Pancreas (tissue), 10 donors: ENCODE data around the gene GTPBP1. TPM values are rescaled to one million over a fixed set of nuclear protein-coding genes. Genes with fewer than 3 reads are reported as not detected.

Source experiments
- ATAC-seq, 4 donors: fragments of 200-7000 bp; cut with Tn5 transposase; one replicate each; pipeline versions ENCODE4 v1.8.0 to v1.9.1; 2020; ENCODE audit warnings: mild to moderate bottlenecking in 4 of 4, moderate library complexity in 4 of 4
- DNase-seq, 6 donors: peaks; one replicate each; pipeline ENCODE4 v3.0.0-alpha.2; 2020
- FAIRE-seq: peaks from 2 replicates; lab custom pipeline; 2012; peaks lifted over from hg19 to GRCh38; lab: Jason Lieb, UNC
- H3K27ac ChIP-seq, 4 donors: fragments of 200-600 bp; sonication (generic); 1 replicate in 3 of 4; 2 replicates in 1 of 4; pipeline versions ENCODE4 v1.5.0 to v1.8.0; 2020
- H3K27me3 ChIP-seq, 4 donors: fragments of 200-600 bp; one replicate each; pipeline ENCODE4 v1.8.0; 2021
- H3K36me3 ChIP-seq, 3 donors: fragments of 200-600 bp; sonication (generic) in 1 of 3; one replicate each; pipeline versions ENCODE4 v1.5.0 to v1.8.0; 2020 to 2021
- H3K4me1 ChIP-seq, 3 donors: fragments of 200-600 bp; one replicate each; pipeline ENCODE4 v1.8.0; 2021
- H3K4me3 ChIP-seq, 4 donors: fragments of 200-600 bp; sonication (generic) in 2 of 4; one replicate each; pipeline versions ENCODE4 v1.5.0 to v1.8.0; 2020 to 2021
- H3K9me3 ChIP-seq, 4 donors: fragments of 200-600 bp; one replicate each; pipeline ENCODE4 v1.8.0; 2021
- WGBS, 2 donors: extraction: QIAGEN DNeasy Blood & Tissue Kit; methylation state at CpG; one replicate each; pipeline ENCODE4 v1.1.7; 2013; 5-methylcytosine and 5-hydroxymethylcytosine counted together
- intact Hi-C, 3 donors: fragments of 100-400 bp; cut with DNase I; formaldehyde crosslinking; loops; one replicate each; pipeline versions ENCODE4 v1.11.1 to v1.14.2; 2022
- polyA plus RNA-seq, 2 donors: library from polyadenylated mRNA; stranded (reverse); fragments of 200-250 nt; gene quantifications; one replicate each; pipeline ENCODE4 v1.2.3, GENCODE V29; 2013
- total RNA-seq, 6 donors: library from RNA; stranded (reverse); fragmentation: NEBNext Ultra II Directional in 4 of 6; extraction: Animal tissue kit (Norgen Biotek cat#: 25700) in 4 of 6; gene quantifications; one replicate each; pipeline versions ENCODE4 v1.2.1 to v1.2.4, GENCODE V29; 2021 to 2023
- TF ChIP-seq, protein P1 (sequence below), 4 donors: fragments of 200-600 bp; sonication (generic) in 3 of 4; IDR thresholded peaks; one replicate each; pipeline versions ENCODE4 v1.5.0 to v1.8.0; 2021; ENCODE audit warnings: antibody characterized with exemption in 4 of 4
- donor health status: healthy with polysubstance abuse.
- donor health status: DM: no; HTN: no; CAD: no; lungs with moderate emphysema.
- donor health status: DM: no; HTN: no; CAD: no.
- donor health status: control.
- donor health status: control.
- donor health status: Bipolar disorder and iron deficiency.
- donor health status: DM: yes; HTN: yes; CAD: no.
- donor health status: DM: no; HTN: no; CAD: no.
- donor health status: DM: no; HTN: no; CAD: no.
- donor health status: DM: yes; HTN: yes; CAD: no.

Gene GTPBP1
- total and polyA plus RNA-seq, 8 donors: 14.7 to 36.0 (median 28.3) TPM

DNA sequence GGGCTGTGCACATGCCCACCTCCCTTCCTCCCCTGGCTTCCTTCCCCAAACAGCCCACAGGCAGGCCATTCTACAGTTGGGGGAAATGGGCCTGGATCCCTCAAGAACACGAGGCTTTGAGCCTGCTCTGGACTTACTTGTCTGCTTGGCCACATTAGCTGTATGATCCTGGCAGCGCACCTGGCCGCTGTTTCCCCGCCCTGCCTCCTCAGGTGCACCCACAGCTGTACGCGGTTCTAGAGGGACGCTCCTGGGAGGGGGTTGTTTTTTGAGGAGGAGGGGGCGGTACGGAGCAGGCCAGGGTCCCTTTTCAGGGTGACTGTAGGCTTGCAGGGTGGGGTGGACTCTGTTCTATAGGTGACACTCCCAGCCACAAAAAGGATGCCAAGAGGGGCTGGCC lies 61.6 kb downstream of the GTPBP1 start:
- Histone ChIP-seq H3K4me1 (no peaks in the 10 kb centered on the region), H3K27ac (no peak overlapping the region), H3K27me3 (no peaks in the 10 kb centered on the region), H3K36me3 (no peaks in the 10 kb centered on the region), H3K9me3 (no peaks in the 10 kb centered on the region), H3K4me3 (no peak overlapping the region)
- intact Hi-C loops: no loop called here
- FAIRE-seq: no peak
- ATAC-seq: no peak
- TF ChIP-seq, protein P1, sequence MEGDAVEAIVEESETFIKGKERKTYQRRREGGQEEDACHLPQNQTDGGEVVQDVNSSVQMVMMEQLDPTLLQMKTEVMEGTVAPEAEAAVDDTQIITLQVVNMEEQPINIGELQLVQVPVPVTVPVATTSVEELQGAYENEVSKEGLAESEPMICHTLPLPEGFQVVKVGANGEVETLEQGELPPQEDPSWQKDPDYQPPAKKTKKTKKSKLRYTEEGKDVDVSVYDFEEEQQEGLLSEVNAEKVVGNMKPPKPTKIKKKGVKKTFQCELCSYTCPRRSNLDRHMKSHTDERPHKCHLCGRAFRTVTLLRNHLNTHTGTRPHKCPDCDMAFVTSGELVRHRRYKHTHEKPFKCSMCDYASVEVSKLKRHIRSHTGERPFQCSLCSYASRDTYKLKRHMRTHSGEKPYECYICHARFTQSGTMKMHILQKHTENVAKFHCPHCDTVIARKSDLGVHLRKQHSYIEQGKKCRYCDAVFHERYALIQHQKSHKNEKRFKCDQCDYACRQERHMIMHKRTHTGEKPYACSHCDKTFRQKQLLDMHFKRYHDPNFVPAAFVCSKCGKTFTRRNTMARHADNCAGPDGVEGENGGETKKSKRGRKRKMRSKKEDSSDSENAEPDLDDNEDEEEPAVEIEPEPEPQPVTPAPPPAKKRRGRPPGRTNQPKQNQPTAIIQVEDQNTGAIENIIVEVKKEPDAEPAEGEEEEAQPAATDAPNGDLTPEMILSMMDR (IDR thresholded peaks at IDR 0.05): no peak
- DNase-seq: peak in 1 of 6 donors; percentile 16
- 71 to 78% methylated on average over 9 of the region's 9 CpGs for WGBS, 2 donors

GRCh38 chr22:38768036-38768435 lies 62.3 kb downstream of the GTPBP1 start:
- 80 to 81% methylated on average over 11 of the region's 11 CpGs for WGBS, 2 donors
- Histone ChIP-seq H3K9me3 (no peaks in the 10 kb centered on the region), H3K4me3 (no peak overlapping the region), H3K4me1 (no peaks in the 10 kb centered on the region), H3K27ac (no peak overlapping the region), H3K27me3 (no peaks in the 10 kb centered on the region), H3K36me3 (no peaks in the 10 kb centered on the region)
- intact Hi-C loops: no loop called here
- DNase-seq (peak in 1 of 6 donors; percentile 17), FAIRE-seq (no peak), ATAC-seq (no peak)
- TF ChIP-seq, protein P1 (IDR thresholded peaks at IDR 0.05): no peak

- ATAC-seq: no peak
- WGBS, 2 donors: 82% methylated on average over 13 to 16 of the region's 16 CpGs
- intact Hi-C loops: no loop called here
These were observed 64.7 kb downstream of the GTPBP1 start for GRCh38 chr22:38770257-38770949.

DNA sequence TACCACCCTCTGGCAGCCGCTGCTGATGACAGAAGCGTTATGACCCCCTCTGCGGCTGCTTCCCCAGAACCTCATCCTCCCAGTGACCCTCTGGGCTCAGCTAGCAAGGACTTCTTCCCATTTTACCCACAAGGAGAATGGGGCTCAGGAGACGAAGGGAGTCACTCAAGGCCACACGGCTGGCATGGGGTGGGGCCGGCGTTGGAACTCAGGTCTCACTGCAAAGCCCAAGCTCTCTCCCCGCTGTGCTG lies 66.8 kb downstream of the GTPBP1 start:
- no peak overlapping the region for H3K4me3 ChIP-seq
- intact Hi-C loops: no loop called here
- H3K4me1 ChIP-seq: no peaks in the 10 kb centered on the region
- TF ChIP-seq, protein P1 (IDR thresholded peaks at IDR 0.05): no peak
- no peaks in the 10 kb centered on the region for H3K27me3 ChIP-seq
- H3K9me3 ChIP-seq: no peaks in the 10 kb centered on the region
- 74 to 79% methylated on average over 8 of the region's 8 CpGs for WGBS, 2 donors
- no peak overlapping the region for H3K27ac ChIP-seq
- no peak for DNase-seq
- no peak for FAIRE-seq
- no peaks in the 10 kb centered on the region for H3K36me3 ChIP-seq
- no peak for ATAC-seq

More at GRCh38 chr22:38770257-38770949, 64.7 kb downstream of the GTPBP1 start:
- H3K27ac ChIP-seq: no peak overlapping the region
- FAIRE-seq (no peak), DNase-seq (peak in 1 of 6 donors; percentile 17)
- TF ChIP-seq, protein P1 (IDR thresholded peaks at IDR 0.05): no peak
- H3K4me3 ChIP-seq: no peak overlapping the region
- H3K4me1 ChIP-seq: no peaks in the 10 kb centered on the region
- no peaks in the 10 kb centered on the region for H3K36me3 ChIP-seq
- no peaks in the 10 kb centered on the region for H3K27me3 ChIP-seq
- H3K9me3 ChIP-seq: no peaks in the 10 kb centered on the region

GRCh38 chr22:38773363-38773946 lies 67.7 kb downstream of the GTPBP1 start:
- no peak overlapping the region for H3K4me3 ChIP-seq
- H3K9me3 ChIP-seq: no peaks in the 10 kb centered on the region
- ATAC-seq: no peak
- intact Hi-C loops: no loop called here
- H3K36me3 ChIP-seq: no peaks in the 10 kb centered on the region
- H3K27ac ChIP-seq: no peak overlapping the region
- 83 to 91% methylated on average over 4 of the region's 4 CpGs for WGBS, 2 donors
- FAIRE-seq: no peak
- TF ChIP-seq, protein P1 (IDR thresholded peaks at IDR 0.05): no peak
- no peaks in the 10 kb centered on the region for H3K4me1 ChIP-seq
- DNase-seq: no peak
- no peaks in the 10 kb centered on the region for H3K27me3 ChIP-seq
